ENCODE results near the gene EVI5L.

Gene EVI5L

GRCh38 chr19:7871437-7872305, 41.7 kb downstream of the EVI5L start:
- H3K4me3 ChIP-seq (ENCODE audit: low read depth in 1 of 2, low read length in 2 of 2) = peak overlapping the region in 1 of 2 donors; percentile 34
- no peaks in the 10 kb centered on the region for H3K9me3 ChIP-seq (ENCODE audit: control insufficient read depth in 1 of 2, low read length in 2 of 2)
- peak overlapping the region in 1 of 2 donors; percentile 38 for H3K9ac ChIP-seq (ENCODE audit: low read depth in 1 of 2, low read length in 2 of 2)
- H3K27ac ChIP-seq (ENCODE audit: low read depth, low read length) = no peak overlapping the region
- H3K4me1 ChIP-seq (ENCODE audit: control insufficient read depth in 1 of 2, insufficient read depth in 2 of 2, low read length in 2 of 2) = peaks cover 7 to 25% of the 10 kb centered on the region in 2 donors
- no peaks in the 10 kb centered on the region for H3K36me3 ChIP-seq (ENCODE audit: control insufficient read depth in 1 of 2, insufficient read depth in 2 of 2, low read length in 2 of 2)
- H3K27me3 ChIP-seq (ENCODE audit: control insufficient read depth in 1 of 2, insufficient read depth in 2 of 2, low read length in 2 of 2) = peaks cover 22 to 33% of the 10 kb centered on the region in 2 donors

DNA sequence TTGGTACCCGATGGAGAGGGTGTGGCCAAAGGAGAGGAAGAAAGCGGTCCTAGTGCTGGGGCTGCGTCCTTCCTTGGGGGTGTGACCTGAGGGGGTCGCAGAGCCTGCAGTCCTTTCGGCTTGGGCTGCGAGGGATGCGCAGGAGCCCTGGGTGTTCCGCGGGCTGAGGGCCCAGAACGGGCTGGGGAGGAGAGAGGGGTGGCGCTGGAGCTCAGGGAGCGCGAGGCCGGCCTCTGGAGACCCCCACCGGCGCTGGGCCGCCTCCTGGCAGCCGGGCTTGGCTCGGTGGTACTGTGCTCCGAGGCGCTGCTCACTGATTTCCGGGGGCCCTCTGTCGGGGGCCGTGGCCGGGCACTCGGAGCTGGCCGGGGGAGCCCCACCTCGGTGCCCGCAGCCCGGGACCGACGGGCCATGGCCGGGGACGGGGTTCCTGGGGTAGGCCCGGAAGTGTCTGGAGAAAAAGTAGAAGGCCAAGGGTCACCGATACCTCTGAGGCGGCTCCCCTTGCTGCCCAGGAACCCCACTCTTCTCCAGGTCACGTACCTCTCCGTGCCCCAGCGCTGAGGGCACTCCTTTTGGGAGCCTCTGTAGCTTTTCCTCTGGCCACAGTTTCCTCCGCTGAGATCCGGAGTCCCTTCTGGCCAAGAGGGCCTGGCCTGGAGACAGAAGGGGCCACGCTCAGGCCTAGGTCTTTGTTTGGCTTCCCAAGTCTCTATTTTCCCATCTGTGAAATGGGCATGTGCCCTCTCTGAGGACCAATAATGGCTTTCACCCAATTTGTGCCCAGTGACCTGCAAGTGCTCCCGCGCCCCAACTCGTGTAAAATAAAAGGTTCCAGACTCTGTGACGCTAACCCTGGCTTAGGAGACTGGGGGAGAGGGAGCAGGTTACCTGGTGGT, 42.5 kb downstream of the EVI5L start:
- H3K4me1 ChIP-seq (ENCODE audit: control insufficient read depth in 1 of 2, insufficient read depth in 2 of 2, low read length in 2 of 2) = peaks cover 7 to 25% of the 10 kb centered on the region in 2 donors
- H3K27me3 ChIP-seq (ENCODE audit: control insufficient read depth in 1 of 2, insufficient read depth in 2 of 2, low read length in 2 of 2) = peaks cover 18 to 24% of the 10 kb centered on the region in 2 donors
- peak overlapping the region in 1 of 2 donors; percentile 34 for H3K4me3 ChIP-seq (ENCODE audit: low read depth in 1 of 2, low read length in 2 of 2)
- H3K27ac ChIP-seq (ENCODE audit: low read depth, low read length) = no peak overlapping the region
- H3K36me3 ChIP-seq (ENCODE audit: control insufficient read depth in 1 of 2, insufficient read depth in 2 of 2, low read length in 2 of 2) = no peaks in the 10 kb centered on the region
- no peak overlapping the region for H3K9ac ChIP-seq (ENCODE audit: low read depth in 1 of 2, low read length in 2 of 2)
- no peaks in the 10 kb centered on the region for H3K9me3 ChIP-seq (ENCODE audit: control insufficient read depth in 1 of 2, low read length in 2 of 2)

DNA sequence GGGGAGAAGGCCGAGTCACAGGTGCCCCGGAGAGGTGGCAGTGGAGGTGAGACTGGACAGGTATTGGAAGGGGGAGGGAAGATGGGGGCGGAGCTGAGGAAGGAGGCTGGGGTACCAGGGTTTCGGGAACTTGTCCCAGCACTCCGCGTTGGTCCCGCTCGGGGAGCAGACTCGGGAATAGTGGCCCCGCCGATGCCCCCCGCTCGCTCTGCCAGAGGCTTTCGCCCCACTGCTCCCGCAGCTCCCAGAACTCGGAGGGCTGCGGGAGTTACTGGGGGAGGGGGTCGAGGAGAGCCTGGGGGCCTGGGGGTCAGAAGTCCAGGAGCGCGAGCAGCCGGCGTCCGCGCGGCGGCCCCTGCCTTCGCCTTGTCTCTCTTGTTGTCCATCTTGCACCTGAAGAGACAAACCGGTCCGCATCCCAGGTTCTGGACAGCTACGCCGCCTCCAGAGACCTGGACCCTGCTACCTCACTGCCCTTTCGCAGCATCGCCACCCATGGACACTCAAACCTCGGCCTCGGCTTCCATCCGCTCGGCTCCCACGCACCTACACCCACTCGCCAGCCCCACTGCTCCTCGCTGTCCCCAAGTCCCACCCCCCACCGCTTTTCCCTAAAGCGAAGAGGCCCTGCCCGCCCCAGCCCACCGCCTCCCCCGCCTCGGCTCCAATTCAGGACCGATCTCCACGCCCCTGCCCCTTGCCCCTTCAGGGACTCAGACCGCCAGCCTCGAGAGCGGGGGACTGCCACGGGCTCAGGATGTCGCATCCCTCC, 43.5 kb downstream of the EVI5L start:
- H3K4me3 ChIP-seq (ENCODE audit: low read depth in 1 of 2, low read length in 2 of 2) = no peak overlapping the region
- H3K27ac ChIP-seq (ENCODE audit: low read depth, low read length) = no peak overlapping the region
- H3K9me3 ChIP-seq (ENCODE audit: control insufficient read depth in 1 of 2, low read length in 2 of 2) = no peaks in the 10 kb centered on the region
- peaks cover 5 to 21% of the 10 kb centered on the region in 2 donors for H3K4me1 ChIP-seq (ENCODE audit: control insufficient read depth in 1 of 2, insufficient read depth in 2 of 2, low read length in 2 of 2)
- no peak overlapping the region for H3K9ac ChIP-seq (ENCODE audit: low read depth in 1 of 2, low read length in 2 of 2)
- H3K36me3 ChIP-seq (ENCODE audit: control insufficient read depth in 1 of 2, insufficient read depth in 2 of 2, low read length in 2 of 2) = no peaks in the 10 kb centered on the region
- H3K27me3 ChIP-seq (ENCODE audit: control insufficient read depth in 1 of 2, insufficient read depth in 2 of 2, low read length in 2 of 2) = peaks cover 18 to 24% of the 10 kb centered on the region in 2 donors

GRCh38 chr19:7874076-7874896, 44.3 kb downstream of the EVI5L start, which contains the start of gene PRR36:
PRR36 (minus strand) TSS chr19:7874390; CDS start chr19:7873689, 701 bp downstream.
- no peak within 1 kb of the TSS for H3K27ac ChIP-seq (ENCODE audit: low read depth, low read length)
- H3K9me3 ChIP-seq (ENCODE audit: control insufficient read depth in 1 of 2, low read length in 2 of 2) = no peaks in the 10 kb centered on the region
- no peak within 1 kb of the TSS for H3K4me3 ChIP-seq (ENCODE audit: low read depth in 1 of 2, low read length in 2 of 2)
- H3K9ac ChIP-seq (ENCODE audit: low read depth in 1 of 2, low read length in 2 of 2) = no peak within 1 kb of the TSS
- H3K36me3 ChIP-seq (ENCODE audit: control insufficient read depth in 1 of 2, insufficient read depth in 2 of 2, low read length in 2 of 2) = no peaks in the 10 kb centered on the region
- peaks cover 0 to 16% of the 10 kb centered on the region in 2 donors for H3K4me1 ChIP-seq (ENCODE audit: control insufficient read depth in 1 of 2, insufficient read depth in 2 of 2, low read length in 2 of 2)
- peaks cover 18 to 24% of the 10 kb centered on the region in 2 donors for H3K27me3 ChIP-seq (ENCODE audit: control insufficient read depth in 1 of 2, insufficient read depth in 2 of 2, low read length in 2 of 2)

- no peaks in the 10 kb centered on the region for H3K9me3 ChIP-seq (ENCODE audit: control insufficient read depth in 1 of 2, low read length in 2 of 2)
- peaks cover 0 to 16% of the 10 kb centered on the region in 2 donors for H3K4me1 ChIP-seq (ENCODE audit: control insufficient read depth in 1 of 2, insufficient read depth in 2 of 2, low read length in 2 of 2)
- peaks cover 18 to 24% of the 10 kb centered on the region in 2 donors for H3K27me3 ChIP-seq (ENCODE audit: control insufficient read depth in 1 of 2, insufficient read depth in 2 of 2, low read length in 2 of 2)
- no peak overlapping the region for H3K27ac ChIP-seq (ENCODE audit: low read depth, low read length)
- no peaks in the 10 kb centered on the region for H3K36me3 ChIP-seq (ENCODE audit: control insufficient read depth in 1 of 2, insufficient read depth in 2 of 2, low read length in 2 of 2)
- H3K4me3 ChIP-seq (ENCODE audit: low read depth in 1 of 2, low read length in 2 of 2) = no peak overlapping the region
- no peak overlapping the region for H3K9ac ChIP-seq (ENCODE audit: low read depth in 1 of 2, low read length in 2 of 2)
Observed at GRCh38 chr19:7874897-7875273, 44.9 kb downstream of the EVI5L start.

- peaks cover 0 to 9% of the 10 kb centered on the region in 2 donors for H3K4me1 ChIP-seq (ENCODE audit: control insufficient read depth in 1 of 2, insufficient read depth in 2 of 2, low read length in 2 of 2)
- H3K36me3 ChIP-seq (ENCODE audit: control insufficient read depth in 1 of 2, insufficient read depth in 2 of 2, low read length in 2 of 2) = no peaks in the 10 kb centered on the region
- no peak overlapping the region for H3K9ac ChIP-seq (ENCODE audit: low read depth in 1 of 2, low read length in 2 of 2)
- no peak overlapping the region for H3K4me3 ChIP-seq (ENCODE audit: low read depth in 1 of 2, low read length in 2 of 2)
- no peak overlapping the region for H3K27ac ChIP-seq (ENCODE audit: low read depth, low read length)
- peaks cover 18 to 23% of the 10 kb centered on the region in 2 donors for H3K27me3 ChIP-seq (ENCODE audit: control insufficient read depth in 1 of 2, insufficient read depth in 2 of 2, low read length in 2 of 2)
- H3K9me3 ChIP-seq (ENCODE audit: control insufficient read depth in 1 of 2, low read length in 2 of 2) = no peaks in the 10 kb centered on the region
Observed at GRCh38 chr19:7877249-7877836, 47.3 kb downstream of the EVI5L start.

DNA sequence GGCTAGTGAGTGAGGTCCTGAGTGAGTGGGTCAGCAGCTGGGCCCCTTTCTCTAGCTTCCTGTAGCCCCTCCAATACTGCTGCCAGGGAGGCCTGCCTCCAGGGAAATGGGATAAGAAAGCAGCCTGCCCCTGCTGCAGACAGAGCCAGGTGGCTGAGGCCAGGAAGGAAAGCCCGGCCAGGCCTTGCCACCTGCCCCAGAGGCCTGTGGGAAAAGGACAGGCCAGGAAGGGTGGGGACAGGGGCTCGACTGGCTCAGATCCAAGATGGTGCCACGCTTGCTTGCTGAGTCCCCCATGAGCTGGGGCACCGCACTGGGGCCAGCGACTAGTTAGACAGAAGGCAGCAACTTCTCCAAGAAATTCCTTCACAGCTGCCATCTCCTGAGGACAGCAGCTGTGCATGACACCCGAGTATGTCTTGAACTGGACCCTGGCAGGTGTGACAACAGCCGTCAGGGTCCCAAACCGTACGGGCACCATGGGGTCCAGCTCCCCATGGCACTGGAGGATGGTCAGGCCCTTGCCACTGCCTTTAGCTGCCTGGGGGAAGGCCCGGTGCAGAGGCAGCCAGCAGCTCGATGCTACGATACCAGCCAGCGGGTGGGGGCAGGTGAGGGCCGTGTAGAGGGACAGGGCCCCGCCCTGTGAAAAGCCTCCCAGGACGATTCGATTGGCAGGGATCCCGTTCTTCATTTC, 49.2 kb downstream of the EVI5L start:
- H3K9me3 ChIP-seq (ENCODE audit: control insufficient read depth in 1 of 2, low read length in 2 of 2) = no peaks in the 10 kb centered on the region
- H3K27ac ChIP-seq (ENCODE audit: low read depth, low read length) = no peak overlapping the region
- peaks cover 6 to 11% of the 10 kb centered on the region in 2 donors for H3K27me3 ChIP-seq (ENCODE audit: control insufficient read depth in 1 of 2, insufficient read depth in 2 of 2, low read length in 2 of 2)
- no peak overlapping the region for H3K9ac ChIP-seq (ENCODE audit: low read depth in 1 of 2, low read length in 2 of 2)
- H3K36me3 ChIP-seq (ENCODE audit: control insufficient read depth in 1 of 2, insufficient read depth in 2 of 2, low read length in 2 of 2) = no peaks in the 10 kb centered on the region
- H3K4me1 ChIP-seq (ENCODE audit: control insufficient read depth in 1 of 2, insufficient read depth in 2 of 2, low read length in 2 of 2) = peaks cover 0 to 3% of the 10 kb centered on the region in 2 donors
- H3K4me3 ChIP-seq (ENCODE audit: low read depth in 1 of 2, low read length in 2 of 2) = no peak overlapping the region

DNA sequence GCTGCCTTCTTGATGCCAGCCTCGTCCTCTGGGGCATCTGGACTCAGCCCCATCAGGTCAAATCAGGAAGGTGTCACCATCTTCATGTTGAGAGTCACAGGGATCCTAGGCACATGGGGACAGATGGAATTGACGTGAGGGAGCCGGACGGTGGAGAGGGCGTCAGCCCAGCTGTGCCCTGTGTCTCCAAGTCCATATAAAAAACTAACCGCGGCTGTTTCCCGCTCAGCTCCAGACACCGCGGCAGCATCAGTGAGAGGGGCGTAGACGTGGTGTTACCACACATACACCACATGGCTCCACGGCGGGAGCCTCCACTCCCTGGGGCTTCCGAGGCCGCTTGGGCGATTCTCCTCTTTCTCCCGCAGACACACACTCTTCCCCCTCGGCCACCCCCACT, 49.8 kb downstream of the EVI5L start:
- Histone ChIP-seq H3K27me3 (ENCODE audit: control insufficient read depth in 1 of 2, insufficient read depth in 2 of 2, low read length in 2 of 2) (peaks cover 1 to 7% of the 10 kb centered on the region in 2 donors), H3K27ac (ENCODE audit: low read depth, low read length) (no peak overlapping the region), H3K36me3 (ENCODE audit: control insufficient read depth in 1 of 2, insufficient read depth in 2 of 2, low read length in 2 of 2) (no peaks in the 10 kb centered on the region), H3K9ac (ENCODE audit: low read depth in 1 of 2, low read length in 2 of 2) (no peak overlapping the region), H3K4me3 (ENCODE audit: low read depth in 1 of 2, low read length in 2 of 2) (no peak overlapping the region), H3K4me1 (ENCODE audit: control insufficient read depth in 1 of 2, insufficient read depth in 2 of 2, low read length in 2 of 2) (no peaks in the 10 kb centered on the region), H3K9me3 (ENCODE audit: control insufficient read depth in 1 of 2, low read length in 2 of 2) (no peaks in the 10 kb centered on the region)
